ENCODE results near the gene HOXC4. TPM values are rescaled to one million over a fixed set of nuclear protein-coding genes. Genes with fewer than 3 reads are reported as not detected.

HOXC4 gene
- total and polyA plus RNA-seq, 3 experiments from 2014 or later, result 0.37 to 1.4 (median 1.3) TPM

GRCh38 chr12:54037360-54038283, 16.0 kb upstream of the HOXC4 start:
- CTCF ChIA-PET, result interaction anchor here (1.1 kb wide), 1 partner anchor 164 kb away, joined by 3 read pairs; no protein-coding TSS in a partner anchor
- no peak overlapping the region for H3K4me3 ChIP-seq (ENCODE audit: low read length)
- H3K36me3 Mint-ChIP-seq, result no peaks in the 10 kb centered on the region

GRCh38 chr12:54038284-54038870, 15.3 kb upstream of the HOXC4 start:
- H3K4me1 Mint-ChIP-seq, result peaks cover 8 to 13% (median 10%) of the 10 kb centered on the region in 3 donors
- CTCF ChIA-PET, result interaction anchor here (1.1 kb wide), 1 partner anchor 163 kb away, joined by 3 read pairs; no protein-coding TSS in a partner anchor
- DNase-seq, result no peak

More at GRCh38 chr12:54037360-54038283, 16.0 kb upstream of the HOXC4 start:
- Histone ChIP-seq H3K36me3 (ENCODE audit: insufficient read depth, low read length) (no peaks in the 10 kb centered on the region), H3K27me3 (ENCODE audit: insufficient read depth, low read length, poor library complexity, severe bottlenecking) (peaks cover 53% of the 10 kb centered on the region), H3K4me1 (ENCODE audit: insufficient read depth, low read length) (peaks cover 11% of the 10 kb centered on the region), H3K27ac (ENCODE audit: low read depth, low read length) (no peak overlapping the region), H3K9me3 (ENCODE audit: low read length) (no peaks in the 10 kb centered on the region)
- Mint-ChIP-seq H3K27ac (peak overlapping the region in 1 of 8 donors; percentile 19), H3K9me3 (peaks cover 0 to 6% (median 1%) of the 10 kb centered on the region in 5 donors), H3K4me3 (no peak overlapping the region), H3K4me1 (peaks cover 13 to 21% (median 15%) of the 10 kb centered on the region in 3 donors), H3K27me3 (peaks cover 71 to 84% of the 10 kb centered on the region in 2 donors)
- POLR2A ChIA-PET, result no interaction called here
- no peak for DNase-seq

GRCh38 chr12:54038871-54039414, 14.7 kb upstream of the HOXC4 start:
- Mint-ChIP-seq H3K4me3 (no peak overlapping the region), H3K9me3 (peaks cover 0 to under 1% (median 0%) of the 10 kb centered on the region in 5 donors), H3K27me3 (peaks cover 73 to 88% of the 10 kb centered on the region in 2 donors), H3K36me3 (no peaks in the 10 kb centered on the region), H3K4me1 (peaks cover 7 to 12% (median 9%) of the 10 kb centered on the region in 3 donors), H3K27ac (no peak overlapping the region)
- no peaks in the 10 kb centered on the region for H3K9me3 ChIP-seq (ENCODE audit: low read length)
- ChIA-PET CTCF (no interaction called here), POLR2A (no interaction called here)
- H3K27me3 ChIP-seq (ENCODE audit: insufficient read depth, low read length, poor library complexity, severe bottlenecking), result peaks cover 47% of the 10 kb centered on the region
- H3K27ac ChIP-seq (ENCODE audit: low read depth, low read length), result no peak overlapping the region
- H3K4me3 ChIP-seq (ENCODE audit: low read length), result no peak overlapping the region
- no peak for DNase-seq
- H3K36me3 ChIP-seq (ENCODE audit: insufficient read depth, low read length), result no peaks in the 10 kb centered on the region
- H3K4me1 ChIP-seq (ENCODE audit: insufficient read depth, low read length), result no peaks in the 10 kb centered on the region

More at GRCh38 chr12:54038284-54038870, 15.3 kb upstream of the HOXC4 start:
- no peaks in the 10 kb centered on the region for H3K36me3 ChIP-seq (ENCODE audit: insufficient read depth, low read length)
- no peak overlapping the region for H3K27ac ChIP-seq (ENCODE audit: low read depth, low read length)
- H3K27me3 Mint-ChIP-seq, result peaks cover 70 to 86% of the 10 kb centered on the region in 2 donors
- peaks cover 3% of the 10 kb centered on the region for H3K4me1 ChIP-seq (ENCODE audit: insufficient read depth, low read length)
- H3K9me3 ChIP-seq (ENCODE audit: low read length), result no peaks in the 10 kb centered on the region
- no peak overlapping the region for H3K4me3 ChIP-seq (ENCODE audit: low read length)
- peaks cover 0 to 2% (median 0%) of the 10 kb centered on the region in 5 donors for H3K9me3 Mint-ChIP-seq
- no peaks in the 10 kb centered on the region for H3K36me3 Mint-ChIP-seq
- POLR2A ChIA-PET, result no interaction called here
- peak overlapping the region in 1 of 8 donors; percentile 19 for H3K27ac Mint-ChIP-seq
- peaks cover 51% of the 10 kb centered on the region for H3K27me3 ChIP-seq (ENCODE audit: insufficient read depth, low read length, poor library complexity, severe bottlenecking)
- H3K4me3 Mint-ChIP-seq, result no peak overlapping the region

- no peaks in the 10 kb centered on the region for H3K36me3 ChIP-seq (ENCODE audit: insufficient read depth, low read length)
- no peaks in the 10 kb centered on the region for H3K36me3 Mint-ChIP-seq
- H3K9me3 ChIP-seq (ENCODE audit: low read length), result no peaks in the 10 kb centered on the region
- CTCF ChIA-PET, result no interaction called here
- peaks cover 74 to 90% of the 10 kb centered on the region in 2 donors for H3K27me3 Mint-ChIP-seq
- peaks cover 49% of the 10 kb centered on the region for H3K27me3 ChIP-seq (ENCODE audit: insufficient read depth, low read length, poor library complexity, severe bottlenecking)
- H3K4me3 Mint-ChIP-seq, result no peak overlapping the region
- no peak overlapping the region for H3K4me3 ChIP-seq (ENCODE audit: low read length)
- POLR2A ChIA-PET, result no interaction called here
- no peak overlapping the region for H3K27ac Mint-ChIP-seq
- no peak for DNase-seq
- H3K4me1 ChIP-seq (ENCODE audit: insufficient read depth, low read length), result no peaks in the 10 kb centered on the region
- H3K27ac ChIP-seq (ENCODE audit: low read depth, low read length), result no peak overlapping the region
- peaks cover 0 to 2% (median 0%) of the 10 kb centered on the region in 5 donors for H3K9me3 Mint-ChIP-seq
- peaks cover 6 to 12% (median 10%) of the 10 kb centered on the region in 3 donors for H3K4me1 Mint-ChIP-seq
Measured at GRCh38 chr12:54039417-54040147, 14.1 kb upstream of the HOXC4 start.

GRCh38 chr12:54040148-54040494, 13.5 kb upstream of the HOXC4 start:
- Histone ChIP-seq H3K27ac (ENCODE audit: low read depth, low read length) (no peak overlapping the region), H3K36me3 (ENCODE audit: insufficient read depth, low read length) (no peaks in the 10 kb centered on the region), H3K27me3 (ENCODE audit: insufficient read depth, low read length, poor library complexity, severe bottlenecking) (peaks cover 49% of the 10 kb centered on the region), H3K9me3 (ENCODE audit: low read length) (no peaks in the 10 kb centered on the region), H3K4me1 (ENCODE audit: insufficient read depth, low read length) (no peaks in the 10 kb centered on the region), H3K4me3 (ENCODE audit: low read length) (no peak overlapping the region)
- Mint-ChIP-seq H3K36me3 (no peaks in the 10 kb centered on the region), H3K27ac (no peak overlapping the region), H3K9me3 (peaks cover 0 to 2% (median 0%) of the 10 kb centered on the region in 5 donors), H3K4me1 (peaks cover 3 to 10% (median 8%) of the 10 kb centered on the region in 3 donors), H3K4me3 (no peak overlapping the region), H3K27me3 (peaks cover 75 to 92% of the 10 kb centered on the region in 2 donors)
- DNase-seq, result no peak
- ChIA-PET POLR2A (no interaction called here), CTCF (interaction anchor here (1.3 kb wide), 1 partner anchor 174 kb away, joined by 4 read pairs; no protein-coding TSS in a partner anchor)

- no peak for DNase-seq
- Mint-ChIP-seq H3K4me1 (peaks cover 2 to 10% (median 7%) of the 10 kb centered on the region in 3 donors), H3K27me3 (peaks cover 76 to 92% of the 10 kb centered on the region in 2 donors), H3K27ac (no peak overlapping the region), H3K4me3 (no peak overlapping the region), H3K36me3 (no peaks in the 10 kb centered on the region), H3K9me3 (peaks cover 0 to 2% (median 0%) of the 10 kb centered on the region in 5 donors)
- CTCF ChIA-PET, result interaction anchor here (1.3 to 2.3 kb wide), 3 partner anchors 8 to 174 kb away, joined by 4 to 10 read pairs (median 5); partner anchors contain the start of genes HOXC5 and HOXC8
- peaks cover 48% of the 10 kb centered on the region for H3K27me3 ChIP-seq (ENCODE audit: insufficient read depth, low read length, poor library complexity, severe bottlenecking)
- H3K36me3 ChIP-seq (ENCODE audit: insufficient read depth, low read length), result no peaks in the 10 kb centered on the region
- no peak overlapping the region for H3K4me3 ChIP-seq (ENCODE audit: low read length)
- POLR2A ChIA-PET, result interaction anchor here (0.6 kb wide), 1 partner anchor 110 kb away, joined by 3 read pairs; no protein-coding TSS in a partner anchor
- H3K4me1 ChIP-seq (ENCODE audit: insufficient read depth, low read length), result no peaks in the 10 kb centered on the region
- H3K27ac ChIP-seq (ENCODE audit: low read depth, low read length), result no peak overlapping the region
- H3K9me3 ChIP-seq (ENCODE audit: low read length), result no peaks in the 10 kb centered on the region
Measured at GRCh38 chr12:54040648-54041047, 13.0 kb upstream of the HOXC4 start.

- Mint-ChIP-seq H3K4me3 (no peak overlapping the region), H3K27me3 (peaks cover 76 to 92% of the 10 kb centered on the region in 2 donors), H3K9me3 (peaks cover 0 to 2% (median 0%) of the 10 kb centered on the region in 5 donors), H3K4me1 (peaks cover 2 to 10% (median 7%) of the 10 kb centered on the region in 3 donors), H3K36me3 (no peaks in the 10 kb centered on the region), H3K27ac (peak overlapping the region in 1 of 8 donors; percentile 50)
- no peaks in the 10 kb centered on the region for H3K4me1 ChIP-seq (ENCODE audit: insufficient read depth, low read length)
- POLR2A ChIA-PET, result interaction anchor here (0.6 kb wide), 1 partner anchor 110 kb away, joined by 3 read pairs; no protein-coding TSS in a partner anchor
- H3K27ac ChIP-seq (ENCODE audit: low read depth, low read length), result no peak overlapping the region
- no peaks in the 10 kb centered on the region for H3K36me3 ChIP-seq (ENCODE audit: insufficient read depth, low read length)
- H3K9me3 ChIP-seq (ENCODE audit: low read length), result no peaks in the 10 kb centered on the region
- no peak overlapping the region for H3K4me3 ChIP-seq (ENCODE audit: low read length)
- DNase-seq, result no peak
- peaks cover 48% of the 10 kb centered on the region for H3K27me3 ChIP-seq (ENCODE audit: insufficient read depth, low read length, poor library complexity, severe bottlenecking)
- CTCF ChIA-PET, result interaction anchor here (1.1 to 2.3 kb wide), 4 partner anchors 9 to 173 kb away, joined by 4 to 10 read pairs (median 4); partner anchors contain the start of genes HOXC5 and HOXC8
Measured at GRCh38 chr12:54041097-54041690, 12.4 kb upstream of the HOXC4 start.

All from CD8-positive, alpha-beta memory T cell (primary cell).